Fibroblast of lung (primary cell): ENCODE data around the gene KCNMA1. TPM values are rescaled to one million over a fixed set of nuclear protein-coding genes. Genes with fewer than 3 reads are reported as not detected.
A peak's percentile ranks its signal among the peaks of the same experiment; 100 is the strongest.

Experiments used
- DNase-seq, 2 donors: peaks; one replicate each; pipeline versions ENCODE4 v3.0.0 to v3.0.0-alpha.2; 2010; ENCODE audit warnings: low read depth in 2 of 2
- H2AFZ ChIP-seq: 2 replicates; pipeline ENCODE4 v1.5.1; 2012; ENCODE audit warnings: low read length, control low read depth, inconsistent platforms
- H3K27ac ChIP-seq: 2 replicates; pipeline ENCODE4 v1.5.1; 2011; ENCODE audit warnings: low read length, control low read depth; ENCODE audit not compliant: insufficient read depth
- H3K27me3 ChIP-seq: 2 replicates; pipeline ENCODE4 v1.5.1; 2011; ENCODE audit warnings: mild to moderate bottlenecking, low read length; ENCODE audit not compliant: control insufficient read depth, insufficient read depth
- H3K36me3 ChIP-seq: 2 replicates; pipeline ENCODE4 v1.5.1; 2011; ENCODE audit warnings: low read length; ENCODE audit not compliant: control insufficient read depth, insufficient read depth
- H3K4me1 ChIP-seq: 2 replicates; pipeline ENCODE4 v1.5.1; 2011; ENCODE audit warnings: low read length; ENCODE audit not compliant: control insufficient read depth, insufficient read depth; ENCODE audit errors: extremely low read depth
- H3K4me2 ChIP-seq: 2 replicates; pipeline ENCODE4 v1.5.1; 2011; ENCODE audit warnings: low read length, control low read depth; ENCODE audit not compliant: insufficient read depth; ENCODE audit errors: extremely low read depth
- H3K4me3 ChIP-seq, 4 experiments: fragments of 200-600 bp in 1 of 4; sonication (generic) in 1 of 4; replicated peaks in 1 of 4; 2 replicates each; pipeline ENCODE4 v1.5.1; 2011 to 2016; ENCODE audit warnings: low read length in 4 of 4, low read depth in 3 of 4, mild to moderate bottlenecking in 3 of 4, control low read depth in 2 of 4, inconsistent platforms in 1 of 4, mixed read lengths in 1 of 4; ENCODE audit not compliant: insufficient read depth in 1 of 4; ENCODE audit errors: control extremely low read depth in 1 of 4
- H3K79me2 ChIP-seq: 2 replicates; pipeline ENCODE4 v1.5.1; 2012; ENCODE audit warnings: mild to moderate bottlenecking, low read length, inconsistent platforms; ENCODE audit not compliant: control insufficient read depth, insufficient read depth
- H3K9ac ChIP-seq: 2 replicates; pipeline ENCODE4 v1.5.1; 2011; ENCODE audit warnings: mild to moderate bottlenecking, low read length, control low read depth; ENCODE audit not compliant: insufficient read depth
- H3K9me3 ChIP-seq: 2 replicates; pipeline ENCODE4 v1.5.1; 2012; ENCODE audit warnings: low read depth, low read length; ENCODE audit not compliant: control insufficient read depth, insufficient read depth
- H4K20me1 ChIP-seq: 2 replicates; pipeline ENCODE4 v1.5.1; 2011; ENCODE audit warnings: low read length; ENCODE audit not compliant: control insufficient read depth, insufficient read depth; ENCODE audit errors: extremely low read depth
- CTCF ChIP-seq, 2 donors: IDR thresholded peaks in 1 of 2; conservative IDR thresholded peaks in 1 of 2; 1 replicate in 1 of 2; 2 replicates in 1 of 2; pipeline ENCODE4 v1.5.1; 2011 to 2012; ENCODE audit warnings: low read length in 2 of 2, control low read depth in 1 of 2, inconsistent platforms in 1 of 2, low read depth in 1 of 2, mild to moderate bottlenecking in 1 of 2
- EZH2 ChIP-seq: IDR thresholded peaks from 2 replicates; pipeline ENCODE4 v1.5.1; 2012; ENCODE audit warnings: low read length, control low read depth, mild to moderate bottlenecking; ENCODE audit errors: missing control alignments
- polyA plus RNA-seq, 2 donors: library from polyadenylated mRNA; depleted of rRNA in 1 of 2; stranded (reverse) in 1 of 2; unstranded in 1 of 2; fragments of >200 nt; gene quantifications; 2 replicates each; pipeline ENCODE4 v1.2.1, GENCODE V29; 2011 to 2012; ENCODE audit warnings: missing spikeins in 1 of 2
- total RNA-seq: library from RNA; depleted of rRNA; stranded (reverse); fragments of >200 nt; gene quantifications from 2 replicates; pipeline ENCODE4 v1.2.1, GENCODE V29; 2014

Gene KCNMA1
- total and polyA plus RNA-seq, 2 donors (not counting 1 experiment from before 2014, with no cell fraction given) = 31.0 to 138 TPM

GRCh38 chr10:77393411-77393810, 244.2 kb downstream of the KCNMA1 start:
- no peaks in the 10 kb centered on the region for H4K20me1 ChIP-seq
- H3K4me2 ChIP-seq = no peak overlapping the region
- no peak for DNase-seq
- no peaks in the 10 kb centered on the region for H3K36me3 ChIP-seq
- H3K27ac ChIP-seq = peak overlapping the region; percentile 61
- H3K9me3 ChIP-seq = no peaks in the 10 kb centered on the region
- H3K4me3 ChIP-seq = no peak overlapping the region
- TF ChIP-seq EZH2 (no peak), CTCF (conservative IDR thresholded peaks at IDR 0.05 in 1 of 2, IDR thresholded peaks at IDR 0.05 in 1 of 2; ENCODE audit: low read depth in 1 of 2, low read length in 2 of 2) (no peak)
- peaks cover 34% of the 10 kb centered on the region for H3K4me1 ChIP-seq
- H3K27me3 ChIP-seq = no peaks in the 10 kb centered on the region
- H3K79me2 ChIP-seq = peaks cover 1% of the 10 kb centered on the region
- no peak overlapping the region for H2AFZ ChIP-seq
- no peak overlapping the region for H3K9ac ChIP-seq

- H3K36me3 ChIP-seq = no peaks in the 10 kb centered on the region
- peaks cover 34% of the 10 kb centered on the region for H3K4me1 ChIP-seq
- no peak overlapping the region for H3K4me3 ChIP-seq
- no peak overlapping the region for H3K9ac ChIP-seq
- DNase-seq = peak; percentile 91 to 98
- peaks cover 1% of the 10 kb centered on the region for H3K79me2 ChIP-seq
- peak overlapping the region; percentile 48 for H3K4me2 ChIP-seq
- no peaks in the 10 kb centered on the region for H3K27me3 ChIP-seq
- peak overlapping the region; percentile 77 for H3K27ac ChIP-seq
- H4K20me1 ChIP-seq = no peaks in the 10 kb centered on the region
- no peak overlapping the region for H2AFZ ChIP-seq
- H3K9me3 ChIP-seq = no peaks in the 10 kb centered on the region
- TF ChIP-seq EZH2 (no peak), CTCF (conservative IDR thresholded peaks at IDR 0.05 in 1 of 2, IDR thresholded peaks at IDR 0.05 in 1 of 2; ENCODE audit: low read depth in 1 of 2, low read length in 2 of 2) (no peak)
Measured at GRCh38 chr10:77392851-77393250, 244.8 kb downstream of the KCNMA1 start.

GRCh38 chr10:77392236-77392721, 245.3 kb downstream of the KCNMA1 start:
- TF ChIP-seq CTCF (conservative IDR thresholded peaks at IDR 0.05 in 1 of 2, IDR thresholded peaks at IDR 0.05 in 1 of 2; ENCODE audit: low read depth in 1 of 2, low read length in 2 of 2) = no peak
- TF ChIP-seq EZH2 = no peak
- Histone ChIP-seq H3K27me3 (no peaks in the 10 kb centered on the region), H3K79me2 (peaks cover 1% of the 10 kb centered on the region), H2AFZ (no peak overlapping the region), H3K4me1 (peaks cover 34% of the 10 kb centered on the region), H3K4me2 (peak overlapping the region; percentile 48), H3K4me3 (no peak overlapping the region), H3K36me3 (no peaks in the 10 kb centered on the region), H3K9ac (no peak overlapping the region), H3K9me3 (no peaks in the 10 kb centered on the region), H3K27ac (peak overlapping the region; percentile 77), H4K20me1 (no peaks in the 10 kb centered on the region)
- peak; percentile 57 to 59 for DNase-seq
